ENCODE data around the gene FBN1. TPM values are rescaled to one million over a fixed set of nuclear protein-coding genes. Genes with fewer than 3 reads are reported as not detected.

The FBN1 gene
- total and polyA plus RNA-seq, 2 donors, result 6.3 to 19.5 TPM

DNA sequence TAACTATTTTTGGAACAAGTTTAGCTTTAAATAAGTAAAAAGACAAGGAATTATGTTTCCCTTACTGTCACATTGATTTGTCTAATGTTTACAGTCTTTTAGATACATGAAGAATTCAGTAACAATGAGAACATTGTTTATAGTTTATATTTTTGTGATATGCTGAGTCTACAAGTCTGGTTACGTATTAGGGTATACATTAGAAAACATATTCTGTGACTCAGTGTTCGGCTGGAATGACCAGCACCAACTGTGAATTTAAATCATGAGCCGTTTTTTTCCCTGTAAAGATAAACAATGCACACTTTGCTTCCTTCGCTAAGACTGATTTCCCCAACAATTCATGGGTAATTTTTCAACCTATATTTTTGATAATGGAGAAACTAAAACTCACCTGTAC is 182.8 kb downstream of the FBN1 start:
- 99% methylated on average over 4 of the region's 4 CpGs for WGBS
- H3K36me3 ChIP-seq (ENCODE audit: control insufficient read depth in 2 of 2, insufficient read depth in 2 of 2, low read length in 1 of 2), result peaks cover 0 to 3% of the 10 kb centered on the region in 2 donors

DNA sequence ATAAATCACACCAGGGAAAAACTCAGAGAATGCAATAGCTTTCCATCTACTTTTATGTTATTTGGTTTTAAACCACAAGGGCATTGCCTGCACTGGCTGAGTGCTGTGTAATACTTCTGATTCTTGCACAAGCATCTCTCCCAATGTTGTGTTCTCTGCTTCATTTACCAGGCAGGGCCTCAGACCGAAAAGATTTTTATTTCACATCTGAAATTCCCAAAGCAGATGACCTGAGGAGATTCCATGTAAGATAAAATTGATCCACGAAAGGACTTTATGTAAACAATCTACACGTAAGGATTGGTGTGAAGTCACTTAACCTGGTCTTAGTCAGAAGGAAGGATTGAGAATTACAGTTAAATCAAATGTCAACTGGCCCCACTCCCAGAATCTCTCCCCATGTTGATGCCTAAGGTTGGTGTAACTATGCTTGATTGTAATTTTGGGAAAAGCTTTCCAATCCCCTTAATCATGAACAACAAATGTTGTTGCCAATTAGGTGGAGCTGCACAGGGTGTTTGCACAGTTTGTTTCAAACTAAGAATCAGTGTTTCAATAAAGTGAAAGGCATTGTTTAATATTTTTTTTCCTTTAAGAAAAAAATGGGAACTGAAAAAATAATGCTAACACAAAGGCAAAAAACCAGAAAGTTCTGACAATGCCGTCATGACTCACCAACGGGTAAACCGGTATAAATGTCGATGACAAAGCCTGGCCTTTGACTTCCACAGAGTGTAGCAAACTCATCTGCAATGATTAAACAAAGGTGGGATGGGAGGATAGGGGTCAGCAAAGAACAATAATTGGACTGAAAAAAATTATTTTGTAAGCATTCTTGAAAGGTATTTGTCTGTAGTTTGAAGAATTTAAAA is 185.7 kb downstream of the FBN1 start:
- 96% methylated on average over 7 of the region's 7 CpGs for WGBS
- DNase-seq (ENCODE audit: low read depth in 6 of 9, low spot score in 9 of 9), result no peak
- H3K27ac ChIP-seq (ENCODE audit: low read depth in 1 of 2, low read length in 1 of 2), result no peak overlapping the region
- no peaks in the 10 kb centered on the region for H3K36me3 ChIP-seq (ENCODE audit: control insufficient read depth in 2 of 2, insufficient read depth in 2 of 2, low read length in 1 of 2)
- H3K9me3 ChIP-seq (ENCODE audit: control insufficient read depth in 2 of 2, insufficient read depth in 1 of 2, low read length in 1 of 2), result no peaks in the 10 kb centered on the region
- H3K27me3 ChIP-seq (ENCODE audit: control insufficient read depth in 2 of 2, insufficient read depth in 1 of 2, low read length in 1 of 2), result no peaks in the 10 kb centered on the region
- no peak overlapping the region for H3K4me3 ChIP-seq (ENCODE audit: low read length in 2 of 2)
- no peaks in the 10 kb centered on the region for H3K4me1 ChIP-seq (ENCODE audit: control insufficient read depth in 2 of 2, insufficient read depth in 2 of 2, low read length in 2 of 2)

More for the DNA sequence above, 182.8 kb downstream of the FBN1 start:
- Histone ChIP-seq H3K9me3 (ENCODE audit: control insufficient read depth in 2 of 2, insufficient read depth in 1 of 2, low read length in 1 of 2) (no peaks in the 10 kb centered on the region), H3K27me3 (ENCODE audit: control insufficient read depth in 2 of 2, insufficient read depth in 1 of 2, low read length in 1 of 2) (no peaks in the 10 kb centered on the region), H3K4me1 (ENCODE audit: control insufficient read depth in 2 of 2, insufficient read depth in 2 of 2, low read length in 2 of 2) (no peaks in the 10 kb centered on the region), H3K4me3 (ENCODE audit: low read length in 2 of 2) (no peak overlapping the region), H3K27ac (ENCODE audit: low read depth in 1 of 2, low read length in 1 of 2) (no peak overlapping the region)
- no peak for DNase-seq (ENCODE audit: low read depth in 6 of 9, low spot score in 9 of 9)

DNA sequence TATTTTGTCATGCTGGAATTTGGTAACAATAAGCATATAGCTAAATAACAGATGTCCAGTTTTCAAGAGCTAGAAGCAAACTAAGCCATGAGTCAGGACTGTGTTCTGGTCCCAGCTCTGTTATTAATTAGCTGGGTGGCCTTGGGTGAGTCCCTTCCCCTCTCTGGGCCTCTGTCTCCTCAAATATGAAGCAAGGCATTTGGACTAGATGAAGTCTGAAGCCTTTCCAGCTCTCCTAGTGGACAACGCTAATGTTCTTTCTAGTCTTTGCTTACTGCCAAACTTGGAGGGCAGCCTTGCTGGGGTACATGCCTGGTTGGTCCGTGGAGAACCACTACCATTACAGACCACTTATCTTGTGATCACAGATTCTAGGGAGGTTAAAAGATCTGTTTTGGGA is 186.6 kb downstream of the FBN1 start:
- Histone ChIP-seq H3K27ac (ENCODE audit: low read depth in 1 of 2, low read length in 1 of 2) (no peak overlapping the region), H3K4me3 (ENCODE audit: low read length in 2 of 2) (no peak overlapping the region), H3K27me3 (ENCODE audit: control insufficient read depth in 2 of 2, insufficient read depth in 1 of 2, low read length in 1 of 2) (no peaks in the 10 kb centered on the region), H3K9me3 (ENCODE audit: control insufficient read depth in 2 of 2, insufficient read depth in 1 of 2, low read length in 1 of 2) (no peaks in the 10 kb centered on the region), H3K4me1 (ENCODE audit: control insufficient read depth in 2 of 2, insufficient read depth in 2 of 2, low read length in 2 of 2) (no peaks in the 10 kb centered on the region), H3K36me3 (ENCODE audit: control insufficient read depth in 2 of 2, insufficient read depth in 2 of 2, low read length in 1 of 2) (no peaks in the 10 kb centered on the region)
- DNase-seq (ENCODE audit: low read depth in 6 of 9, low spot score in 9 of 9), result no peak
- 92% methylated on average over 2 of the region's 2 CpGs for WGBS

DNA sequence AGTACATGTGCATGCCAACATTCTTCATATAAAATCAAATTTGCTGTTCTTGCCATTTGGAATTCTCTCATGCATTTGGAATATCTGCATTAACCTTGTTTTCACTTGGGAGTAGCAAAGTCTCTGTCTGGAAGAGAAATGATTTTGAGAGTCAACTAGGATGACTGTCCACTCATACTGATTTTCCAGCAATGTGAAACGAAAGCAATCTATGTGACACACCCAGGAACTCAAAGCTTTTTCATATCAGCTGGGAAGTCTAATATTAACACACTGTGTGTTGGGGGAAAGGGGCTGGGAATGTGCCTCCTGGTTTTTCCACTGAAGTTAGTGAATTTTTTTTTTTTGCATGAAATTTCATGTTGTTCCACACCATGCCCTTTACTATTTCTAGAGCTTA is 189.4 kb downstream of the FBN1 start:
- DNase-seq (ENCODE audit: low read depth in 6 of 9, low spot score in 9 of 9), result no peak

DNA sequence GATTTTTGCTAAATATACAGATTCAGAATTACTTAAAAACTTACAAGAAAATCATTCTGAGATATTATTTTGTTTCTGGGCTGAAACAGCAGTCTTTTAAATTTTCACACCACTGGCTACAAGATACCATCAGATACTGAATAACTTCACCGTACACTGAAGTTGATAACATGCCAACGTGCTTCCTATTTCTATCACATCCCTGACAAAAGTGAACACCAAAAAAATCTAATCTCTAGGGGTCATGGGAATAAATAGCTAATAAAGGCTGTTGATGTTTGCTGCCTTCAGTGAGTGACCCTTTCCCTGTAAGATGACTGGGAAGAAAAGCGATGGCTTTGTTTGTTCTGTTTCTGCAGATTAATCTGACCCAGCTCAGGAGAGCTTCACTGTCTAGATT is 193.8 kb downstream of the FBN1 start:
- DNase-seq (ENCODE audit: low read depth in 6 of 9, low spot score in 9 of 9), result no peak
- H3K27ac ChIP-seq (ENCODE audit: low read depth in 1 of 2, low read length in 1 of 2), result no peak overlapping the region
- no peak overlapping the region for H3K4me3 ChIP-seq (ENCODE audit: low read length in 2 of 2)
- H3K9me3 ChIP-seq (ENCODE audit: control insufficient read depth in 2 of 2, insufficient read depth in 1 of 2, low read length in 1 of 2), result no peaks in the 10 kb centered on the region
- 96% methylated on average over 3 of the region's 3 CpGs for WGBS
- H3K27me3 ChIP-seq (ENCODE audit: control insufficient read depth in 2 of 2, insufficient read depth in 1 of 2, low read length in 1 of 2), result no peaks in the 10 kb centered on the region
- H3K36me3 ChIP-seq (ENCODE audit: control insufficient read depth in 2 of 2, insufficient read depth in 2 of 2, low read length in 1 of 2), result no peaks in the 10 kb centered on the region
- H3K4me1 ChIP-seq (ENCODE audit: control insufficient read depth in 2 of 2, insufficient read depth in 2 of 2, low read length in 2 of 2), result no peaks in the 10 kb centered on the region

More for the DNA sequence above, 189.4 kb downstream of the FBN1 start:
- Histone ChIP-seq H3K4me1 (ENCODE audit: control insufficient read depth in 2 of 2, insufficient read depth in 2 of 2, low read length in 2 of 2) (no peaks in the 10 kb centered on the region), H3K27ac (ENCODE audit: low read depth in 1 of 2, low read length in 1 of 2) (no peak overlapping the region), H3K27me3 (ENCODE audit: control insufficient read depth in 2 of 2, insufficient read depth in 1 of 2, low read length in 1 of 2) (no peaks in the 10 kb centered on the region), H3K36me3 (ENCODE audit: control insufficient read depth in 2 of 2, insufficient read depth in 2 of 2, low read length in 1 of 2) (no peaks in the 10 kb centered on the region), H3K9me3 (ENCODE audit: control insufficient read depth in 2 of 2, insufficient read depth in 1 of 2, low read length in 1 of 2) (no peaks in the 10 kb centered on the region), H3K4me3 (ENCODE audit: low read length in 2 of 2) (no peak overlapping the region)
- 91% methylated on average over 1 of the region's 1 CpG for WGBS

DNA sequence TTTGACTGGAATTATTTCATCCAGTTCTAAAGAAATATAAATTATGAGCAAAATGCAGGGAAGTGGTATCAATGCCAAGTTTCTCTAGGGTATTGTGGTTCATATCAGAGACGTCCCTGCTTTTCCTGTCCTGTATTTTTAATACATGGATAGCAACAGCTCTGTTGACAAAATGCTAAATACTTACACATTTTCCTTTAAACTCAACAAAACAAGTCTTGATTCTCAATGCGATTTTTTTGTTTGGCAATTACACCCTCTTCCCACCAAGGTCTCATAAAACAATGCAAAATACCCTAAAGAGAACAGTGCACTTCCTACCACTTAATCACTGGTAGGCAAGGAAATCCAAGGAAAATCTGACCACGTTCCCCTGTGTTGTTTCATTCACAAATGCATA is 194.3 kb downstream of the FBN1 start:
- Histone ChIP-seq H3K27ac (ENCODE audit: low read depth in 1 of 2, low read length in 1 of 2) (no peak overlapping the region), H3K9me3 (ENCODE audit: control insufficient read depth in 2 of 2, insufficient read depth in 1 of 2, low read length in 1 of 2) (no peaks in the 10 kb centered on the region), H3K36me3 (ENCODE audit: control insufficient read depth in 2 of 2, insufficient read depth in 2 of 2, low read length in 1 of 2) (no peaks in the 10 kb centered on the region), H3K27me3 (ENCODE audit: control insufficient read depth in 2 of 2, insufficient read depth in 1 of 2, low read length in 1 of 2) (no peaks in the 10 kb centered on the region), H3K4me3 (ENCODE audit: low read length in 2 of 2) (no peak overlapping the region), H3K4me1 (ENCODE audit: control insufficient read depth in 2 of 2, insufficient read depth in 2 of 2, low read length in 2 of 2) (no peaks in the 10 kb centered on the region)
- no peak for DNase-seq (ENCODE audit: low read depth in 6 of 9, low spot score in 9 of 9)
- 86% methylated on average over 3 of the region's 3 CpGs for WGBS

DNA sequence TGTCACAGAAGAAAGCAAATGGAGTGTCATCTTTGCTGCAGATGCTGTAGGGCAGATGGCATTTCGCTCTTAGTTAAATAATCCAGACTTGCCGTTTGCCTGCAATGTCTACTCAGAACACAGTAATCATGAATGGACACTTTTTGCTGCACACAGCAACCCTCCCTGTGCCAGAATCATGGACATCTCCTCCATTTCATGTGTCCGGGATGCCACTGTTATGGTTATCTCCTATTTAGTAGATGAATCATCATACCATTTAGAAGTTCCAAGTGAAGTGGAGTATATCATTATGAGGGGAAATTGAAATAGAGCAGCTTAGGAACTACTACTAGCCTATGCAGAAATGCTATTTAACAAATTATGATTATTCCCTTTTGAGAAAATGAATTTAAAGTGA is 195.8 kb downstream of the FBN1 start:
- Histone ChIP-seq H3K36me3 (ENCODE audit: control insufficient read depth in 2 of 2, insufficient read depth in 2 of 2, low read length in 1 of 2) (no peaks in the 10 kb centered on the region), H3K9me3 (ENCODE audit: control insufficient read depth in 2 of 2, insufficient read depth in 1 of 2, low read length in 1 of 2) (no peaks in the 10 kb centered on the region), H3K4me1 (ENCODE audit: control insufficient read depth in 2 of 2, insufficient read depth in 2 of 2, low read length in 2 of 2) (no peaks in the 10 kb centered on the region), H3K27me3 (ENCODE audit: control insufficient read depth in 2 of 2, insufficient read depth in 1 of 2, low read length in 1 of 2) (no peaks in the 10 kb centered on the region), H3K27ac (ENCODE audit: low read depth in 1 of 2, low read length in 1 of 2) (no peak overlapping the region), H3K4me3 (ENCODE audit: low read length in 2 of 2) (no peak overlapping the region)
- 97% methylated on average over 3 of the region's 3 CpGs for WGBS
- no peak for DNase-seq (ENCODE audit: low read depth in 6 of 9, low spot score in 9 of 9)

DNA sequence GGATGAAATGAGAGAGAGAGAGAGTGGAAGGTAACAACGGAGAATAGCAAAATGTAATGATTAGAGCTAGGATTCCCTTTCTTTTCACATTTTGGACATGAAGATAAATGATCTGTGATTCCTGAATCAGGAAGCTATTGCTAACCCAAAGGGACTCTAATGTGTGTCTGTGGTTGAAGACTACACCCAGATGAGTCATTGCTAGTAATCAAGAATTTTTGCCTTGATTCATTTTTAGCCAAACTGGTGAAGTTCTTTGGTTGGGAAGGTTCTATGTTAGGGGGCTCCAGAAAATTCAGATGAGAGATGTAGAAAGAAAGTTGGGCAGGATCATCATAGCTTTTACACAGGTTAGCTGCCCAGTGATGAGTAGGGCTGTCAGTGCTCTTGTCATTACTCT is 197.9 kb downstream of the FBN1 start:
- no peak for DNase-seq (ENCODE audit: low read depth in 6 of 9, low spot score in 9 of 9)
- Histone ChIP-seq H3K4me3 (ENCODE audit: low read length in 2 of 2) (no peak overlapping the region), H3K36me3 (ENCODE audit: control insufficient read depth in 2 of 2, insufficient read depth in 2 of 2, low read length in 1 of 2) (no peaks in the 10 kb centered on the region), H3K27ac (ENCODE audit: low read depth in 1 of 2, low read length in 1 of 2) (no peak overlapping the region), H3K4me1 (ENCODE audit: control insufficient read depth in 2 of 2, insufficient read depth in 2 of 2, low read length in 2 of 2) (no peaks in the 10 kb centered on the region), H3K9me3 (ENCODE audit: control insufficient read depth in 2 of 2, insufficient read depth in 1 of 2, low read length in 1 of 2) (no peaks in the 10 kb centered on the region), H3K27me3 (ENCODE audit: control insufficient read depth in 2 of 2, insufficient read depth in 1 of 2, low read length in 1 of 2) (no peaks in the 10 kb centered on the region)
- WGBS, result 97% methylated on average over 1 of the region's 1 CpG

DNA sequence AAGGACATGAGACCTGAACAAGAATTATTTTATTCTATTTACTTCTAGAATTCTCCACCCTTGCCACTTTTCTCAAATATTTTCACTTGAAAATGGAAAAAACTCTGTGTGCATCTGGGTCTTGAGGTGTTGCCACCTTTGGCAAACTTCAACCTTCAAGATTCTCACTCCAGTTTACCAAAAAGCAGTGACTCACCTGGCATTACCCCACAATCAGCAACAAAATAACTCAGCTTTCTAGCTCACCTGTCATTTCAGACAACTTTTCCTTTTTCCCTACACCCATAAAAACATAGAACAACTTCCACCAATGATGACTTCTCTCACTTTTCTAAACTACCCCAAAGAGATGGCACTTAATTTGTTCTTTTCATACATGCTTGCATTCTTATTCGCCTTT is 198.5 kb downstream of the FBN1 start:
- Histone ChIP-seq H3K4me1 (ENCODE audit: control insufficient read depth in 2 of 2, insufficient read depth in 2 of 2, low read length in 2 of 2) (no peaks in the 10 kb centered on the region), H3K27me3 (ENCODE audit: control insufficient read depth in 2 of 2, insufficient read depth in 1 of 2, low read length in 1 of 2) (no peaks in the 10 kb centered on the region), H3K4me3 (ENCODE audit: low read length in 2 of 2) (no peak overlapping the region), H3K36me3 (ENCODE audit: control insufficient read depth in 2 of 2, insufficient read depth in 2 of 2, low read length in 1 of 2) (no peaks in the 10 kb centered on the region), H3K27ac (ENCODE audit: low read depth in 1 of 2, low read length in 1 of 2) (no peak overlapping the region), H3K9me3 (ENCODE audit: control insufficient read depth in 2 of 2, insufficient read depth in 1 of 2, low read length in 1 of 2) (no peaks in the 10 kb centered on the region)
- DNase-seq (ENCODE audit: low read depth in 6 of 9, low spot score in 9 of 9), result no peak
- 97% methylated on average over 1 of the region's 1 CpG for WGBS

All from thymus (tissue), 11 donors.